Dermis blood vessel endothelial cell (primary cell): Measurements from ENCODE around the gene WFDC10A. TPM values are rescaled to one million over a fixed set of nuclear protein-coding genes. Genes with fewer than 3 reads are reported as not detected.
A peak's percentile ranks its signal among the peaks of the same experiment; 100 is the strongest.
"Not testable (repeated sequence)": the region's sequence is repeated elsewhere in the genome, so short reads cannot be mapped to it uniquely, and the experiment has no call there.

Experiments
- DNase-seq: peaks from one replicate; pipeline ENCODE4 v3.0.0; 2010
- total RNA-seq: library from RNA; depleted of rRNA; stranded (reverse); fragments of >200 nt; gene quantifications from 2 replicates; pipeline ENCODE4 v1.2.3, GENCODE V29; 2014

WFDC10A gene
- not detected in 2 replicates for total RNA-seq

DNA sequence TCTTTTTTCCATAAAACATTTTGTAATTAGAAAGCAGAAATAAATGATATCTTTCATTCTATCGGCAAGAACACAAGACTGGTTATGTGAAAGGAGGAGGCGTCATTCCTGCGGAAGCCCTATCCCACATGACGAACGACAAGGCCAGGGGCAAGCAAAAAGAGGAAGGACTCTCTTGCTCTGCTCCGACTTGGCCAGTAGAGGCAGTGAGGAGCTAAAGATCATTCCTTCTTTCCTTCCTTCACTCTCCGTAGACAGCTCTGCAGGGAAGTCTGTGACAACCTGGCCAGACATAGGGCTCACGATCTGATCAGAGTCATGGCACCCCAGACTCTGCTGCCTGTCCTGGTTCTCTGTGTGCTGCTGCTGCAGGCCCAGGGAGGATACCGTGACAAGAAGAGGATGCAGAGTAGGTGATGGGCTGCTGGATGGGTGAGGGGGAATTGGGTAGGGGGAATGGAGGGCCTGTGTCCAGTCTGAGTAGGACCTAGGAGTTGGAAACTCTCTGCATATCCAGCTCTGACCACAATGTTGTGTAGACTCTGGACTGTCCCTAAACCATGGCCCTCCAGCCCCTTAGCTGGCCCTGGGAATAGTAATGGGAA, at the start of gene WFDC10A:
Gene WFDC10A (plus strand): TSS at position 244 of the 605 bp plus-strand sequence. CDS start 75 bp downstream, at position 319.
- peak; percentile 56 for DNase-seq

DNA sequence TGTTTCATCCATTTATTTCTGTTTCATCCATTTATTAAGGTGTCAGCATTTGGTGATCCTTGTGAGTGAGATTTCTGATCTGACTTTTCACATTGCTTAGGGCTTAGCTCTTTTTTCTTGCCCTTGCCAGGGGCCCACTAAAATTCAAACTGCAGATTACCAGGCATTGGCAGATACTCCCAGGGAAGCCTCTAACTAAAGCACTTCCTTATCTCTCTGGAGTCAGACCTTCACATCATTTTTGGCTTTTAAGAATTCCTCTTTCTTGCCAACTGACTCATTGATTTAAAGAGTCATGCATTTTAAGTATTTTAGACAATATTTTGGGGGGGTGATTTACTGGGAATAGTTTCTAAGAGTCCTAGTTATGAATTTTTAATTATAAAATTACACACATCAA, 47.8 kb upstream of the WFDC10A start:
- DNase-seq: no peak

DNA sequence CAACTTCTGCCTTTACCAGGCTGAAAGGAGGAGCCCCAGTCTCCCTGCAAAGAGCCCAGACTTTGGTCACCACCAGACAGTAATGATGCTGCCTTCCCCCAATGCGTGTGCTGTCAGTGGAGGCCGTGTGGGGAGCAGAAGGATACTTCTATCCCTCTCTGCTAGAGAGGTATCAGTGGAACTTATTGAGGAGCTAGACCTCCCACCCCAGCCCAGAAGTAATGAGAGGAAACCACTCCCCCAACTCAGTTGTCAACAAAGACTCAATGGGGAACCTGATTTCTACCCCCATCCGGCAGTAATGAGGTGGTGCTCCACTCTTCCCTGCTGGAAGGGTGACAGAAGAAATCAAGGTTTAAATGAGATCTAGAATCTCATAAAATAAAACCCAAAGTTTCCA, 46.0 kb upstream of the WFDC10A start:
- no peak for DNase-seq

DNA sequence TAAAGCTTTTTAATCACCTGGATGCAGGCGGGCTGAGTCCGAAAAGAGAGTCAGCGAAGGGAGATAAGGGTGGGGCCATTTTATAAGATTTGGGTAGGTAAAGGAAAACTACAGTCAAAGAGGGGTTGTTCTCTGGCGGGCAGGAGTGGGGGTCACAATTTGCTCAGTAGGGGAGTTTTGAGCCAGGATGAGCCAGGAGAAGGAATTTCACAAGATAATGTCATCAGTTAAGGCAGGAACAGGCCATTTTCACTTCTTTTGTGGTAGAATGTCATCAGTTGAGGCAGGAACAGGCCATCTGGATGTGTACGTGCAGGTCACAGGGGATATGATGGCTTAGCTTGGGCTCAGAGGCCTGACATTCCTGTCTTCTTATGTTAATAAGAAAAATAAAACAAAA, 45.2 kb upstream of the WFDC10A start:
- not testable (repeated sequence) for DNase-seq

DNA sequence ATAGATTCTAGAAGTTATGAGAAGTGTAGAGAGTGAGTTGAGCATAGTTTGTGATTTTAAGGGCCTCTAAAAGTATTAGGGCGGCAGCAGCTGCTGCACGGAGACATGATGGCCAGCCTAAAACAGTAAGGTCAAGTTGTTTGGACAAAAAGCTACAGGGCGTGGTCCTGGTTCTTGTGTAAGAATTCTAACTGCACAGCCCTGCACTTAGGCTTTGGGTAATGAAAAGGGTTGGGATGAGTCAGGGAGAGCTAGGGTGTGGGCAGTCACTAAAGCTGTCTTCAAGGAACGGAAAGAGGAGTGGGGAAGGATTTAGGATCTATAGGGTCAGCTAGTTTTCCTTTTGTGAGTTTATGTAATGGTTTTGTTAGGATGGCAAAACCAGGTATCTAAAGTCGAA, 43.6 kb upstream of the WFDC10A start:
- not testable (repeated sequence) for DNase-seq

DNA sequence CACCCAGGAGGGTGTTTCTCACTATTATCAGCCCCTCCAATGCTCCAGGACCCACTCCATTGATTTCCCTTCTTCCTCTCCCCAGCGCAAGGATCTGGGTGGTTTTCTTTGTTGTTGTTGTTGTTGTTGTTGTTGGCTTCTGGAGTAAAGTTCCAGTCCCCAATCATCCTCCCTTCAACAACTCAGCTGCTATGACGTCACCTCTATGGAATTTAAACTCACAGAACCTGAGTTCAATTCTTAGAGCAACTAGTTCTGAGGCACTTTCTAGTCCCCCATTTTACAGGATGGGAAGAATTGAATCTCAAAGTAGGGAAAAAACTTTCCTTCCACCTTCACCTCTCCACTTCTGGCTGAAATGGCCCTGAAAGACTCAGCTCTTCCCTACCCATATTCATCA, 40.7 kb upstream of the WFDC10A start:
- no peak for DNase-seq

DNA sequence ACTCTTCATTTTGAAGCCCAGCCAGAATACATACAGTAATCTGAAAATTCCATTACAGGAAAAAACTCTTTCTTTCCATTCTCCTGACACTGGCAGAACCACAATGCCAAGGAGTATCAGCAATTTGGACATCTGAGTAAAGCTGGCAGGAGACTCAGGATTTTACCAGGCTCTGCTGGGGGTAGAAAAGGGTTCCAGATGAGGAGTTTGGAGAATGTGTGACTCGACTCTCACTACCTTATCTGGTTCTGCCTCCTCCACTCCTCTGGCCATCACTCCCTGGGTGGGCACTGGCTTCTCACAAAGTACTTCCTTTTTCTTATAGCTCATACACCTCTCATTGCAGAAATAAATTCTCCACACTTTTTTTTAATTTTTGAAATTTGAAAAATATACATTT, 39.8 kb upstream of the WFDC10A start:
- no peak for DNase-seq

DNA sequence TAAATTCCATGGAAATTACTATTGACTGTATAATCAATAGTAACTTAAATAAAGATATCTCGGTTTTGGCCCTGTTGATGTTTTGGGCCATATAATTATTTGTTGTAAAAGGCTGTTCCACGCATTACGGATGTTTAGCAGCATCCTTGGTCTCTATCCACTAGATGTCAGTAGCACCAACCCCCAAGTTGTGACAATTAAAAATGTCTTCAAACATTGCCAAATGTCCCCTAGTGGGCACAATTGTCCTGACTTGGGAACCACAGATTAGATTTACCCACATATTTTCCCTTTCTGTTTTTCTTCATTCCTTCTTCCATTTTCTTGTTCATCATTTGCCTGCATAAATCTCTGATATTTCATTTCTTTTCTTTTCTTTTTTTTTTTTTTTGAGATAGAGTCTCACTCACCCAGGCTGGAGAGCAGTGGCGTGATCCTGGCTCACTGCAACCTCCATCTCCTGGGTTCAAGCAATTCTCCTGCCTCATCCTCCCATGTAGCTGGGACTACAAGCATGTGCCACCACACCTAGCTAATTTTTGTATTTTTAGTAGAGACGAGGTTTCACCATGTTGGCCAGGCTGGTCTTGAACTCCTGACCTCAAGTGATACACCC, 36.9 kb upstream of the WFDC10A start:
- peak; percentile 53 for DNase-seq

DNA sequence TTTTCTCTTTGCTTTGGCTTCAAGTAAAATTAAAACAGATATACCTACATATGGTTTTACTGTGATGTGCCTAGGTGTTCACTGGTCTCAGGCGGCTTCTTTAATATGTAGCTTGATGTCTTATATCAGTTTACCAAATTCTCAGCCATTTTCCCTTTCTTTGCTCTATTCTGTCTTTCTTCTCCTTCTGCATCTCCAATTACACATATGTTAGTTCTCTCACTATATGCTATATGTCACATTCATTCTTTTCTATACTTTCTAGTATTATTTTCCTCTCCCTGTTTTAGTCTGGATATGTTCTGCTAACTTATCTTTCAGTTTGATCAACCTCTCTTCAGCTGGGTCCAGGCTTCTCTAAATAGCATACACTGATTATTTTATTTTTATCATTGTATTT, 36.0 kb upstream of the WFDC10A start:
- DNase-seq: no peak

DNA sequence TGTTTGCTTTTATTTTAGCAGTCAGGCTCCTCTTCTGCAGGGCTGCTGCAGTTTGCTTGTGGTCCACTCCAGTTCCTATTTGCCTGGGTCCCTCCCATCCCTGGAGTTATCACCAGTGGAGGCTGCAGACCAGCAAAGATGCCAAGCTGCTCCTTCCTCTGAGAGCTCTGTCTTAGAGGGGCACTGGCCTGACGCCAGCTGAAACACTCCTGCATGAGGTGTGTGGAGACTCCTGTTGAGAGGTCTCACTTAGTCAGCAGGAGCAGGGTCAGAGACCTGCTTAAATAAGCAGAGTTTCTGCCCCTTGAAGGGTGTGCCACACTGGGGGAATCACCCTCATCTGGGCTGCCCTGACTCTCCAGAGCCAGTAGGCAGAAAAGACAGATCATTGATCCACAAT, 34.3 kb upstream of the WFDC10A start:
- no peak for DNase-seq

DNA sequence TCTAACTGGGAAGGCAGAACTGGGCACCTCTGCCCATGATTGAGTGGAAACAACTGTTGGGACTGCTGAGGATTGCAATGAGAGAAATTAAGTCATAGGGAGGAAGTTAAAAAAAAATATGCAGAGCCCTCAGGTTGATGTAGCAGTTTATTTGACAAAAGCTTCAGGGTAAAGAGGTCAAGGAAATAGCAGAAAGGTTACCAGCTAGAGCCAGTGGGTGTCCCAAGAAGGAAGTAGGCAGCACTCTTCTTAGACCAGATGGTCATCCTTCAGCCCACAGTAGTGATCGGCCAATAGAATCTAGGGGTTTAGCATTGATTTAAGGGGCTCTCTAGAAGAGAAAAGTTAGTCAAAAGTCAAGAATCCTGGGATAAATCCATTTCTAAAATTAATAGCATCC, 21.7 kb upstream of the WFDC10A start:
- DNase-seq: no peak

DNA sequence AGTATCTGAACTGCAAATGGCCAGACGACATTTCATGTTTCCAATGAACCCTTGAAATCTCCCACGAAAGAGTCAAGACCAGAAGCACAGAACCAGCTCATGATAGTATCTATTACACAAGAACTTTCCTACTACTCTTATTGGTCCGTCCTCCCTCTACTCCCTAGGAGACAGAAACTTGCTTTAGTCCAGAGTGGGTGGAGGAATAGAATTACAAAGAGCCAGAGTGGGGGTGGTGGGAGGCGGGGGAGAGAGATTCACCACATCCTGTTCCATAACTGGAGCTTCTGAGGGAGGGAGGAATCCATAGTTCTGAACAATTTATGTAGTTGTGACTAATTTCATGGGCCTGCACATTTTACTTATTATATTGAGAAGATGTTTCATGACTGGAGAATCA, 18.5 kb upstream of the WFDC10A start:
- DNase-seq: no peak

DNA sequence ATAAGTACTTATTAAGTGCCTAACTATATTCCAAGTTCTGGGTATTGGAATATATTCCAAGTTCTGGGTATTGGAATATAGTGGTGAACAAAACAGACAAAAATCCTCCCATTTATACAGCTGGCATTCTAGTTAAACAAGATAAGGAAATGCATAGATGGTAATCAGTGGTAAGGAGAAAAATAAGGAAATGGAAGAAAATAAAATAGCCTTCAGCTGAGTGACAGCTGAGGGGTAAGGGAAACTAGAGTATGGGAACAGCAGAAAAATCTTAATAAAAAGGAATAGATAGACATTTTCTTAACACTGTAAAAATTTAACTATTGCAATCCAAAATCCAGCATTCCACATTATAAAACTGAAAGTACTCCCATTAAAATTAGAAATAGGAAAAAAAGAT, 17.2 kb upstream of the WFDC10A start:
- no peak for DNase-seq

DNA sequence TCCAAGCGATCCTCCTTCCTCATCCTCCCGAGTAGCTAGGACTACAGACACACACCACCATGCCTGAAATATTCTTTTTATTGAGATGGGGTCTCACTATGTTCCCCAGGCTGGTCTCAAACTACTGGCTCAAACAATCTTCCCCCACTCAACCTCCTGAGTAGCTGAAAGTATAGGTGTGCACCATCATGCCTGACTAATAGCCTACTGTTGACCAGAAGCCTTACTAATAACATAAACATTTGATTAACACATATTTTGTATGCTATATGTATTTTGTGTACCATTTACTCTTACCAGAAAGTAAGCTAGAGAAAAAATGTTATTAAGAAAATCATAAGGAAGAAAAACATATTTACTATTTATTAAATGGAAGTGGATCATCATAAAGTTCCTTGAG, 11.9 kb upstream of the WFDC10A start:
- no peak for DNase-seq

DNA sequence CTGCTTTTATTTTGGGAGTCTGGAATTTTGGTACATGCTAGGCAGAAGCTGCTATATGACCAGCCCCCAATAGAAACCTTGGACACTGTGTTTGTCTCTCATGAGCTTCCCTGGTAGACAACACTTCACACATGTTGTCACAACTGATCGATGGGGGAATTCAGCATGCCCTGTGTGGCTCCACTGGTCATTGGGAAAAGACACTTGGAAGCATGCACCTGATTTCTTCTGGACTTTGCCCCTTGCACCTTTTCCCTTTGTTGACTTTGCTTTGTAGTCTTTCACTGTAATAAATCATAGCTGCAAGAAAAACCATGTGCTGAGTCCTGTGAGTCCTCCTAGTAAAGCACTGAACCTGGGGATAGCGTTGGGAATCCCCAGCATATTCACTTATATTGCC, 7.9 kb upstream of the WFDC10A start:
- no peak for DNase-seq

DNA sequence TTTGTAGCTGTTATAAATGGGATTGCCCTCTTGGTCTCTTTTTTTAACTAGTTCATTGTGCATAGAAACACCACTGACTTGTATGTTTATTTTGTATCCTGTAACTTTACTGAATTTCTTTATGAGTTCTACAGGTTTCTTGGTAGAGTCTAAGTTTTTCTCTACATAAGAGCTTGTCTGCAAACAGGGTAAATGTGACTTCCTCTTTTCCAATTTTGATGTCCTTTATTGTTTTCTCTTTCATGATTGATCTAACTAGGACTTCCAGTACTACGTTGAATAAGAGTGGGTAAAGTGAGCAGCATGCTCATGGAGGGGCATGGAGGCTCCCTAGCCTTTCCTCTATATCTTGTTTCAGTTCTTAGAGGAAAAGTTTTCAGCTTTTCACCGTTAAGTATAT, 3.0 kb upstream of the WFDC10A start:
- no peak for DNase-seq

DNA sequence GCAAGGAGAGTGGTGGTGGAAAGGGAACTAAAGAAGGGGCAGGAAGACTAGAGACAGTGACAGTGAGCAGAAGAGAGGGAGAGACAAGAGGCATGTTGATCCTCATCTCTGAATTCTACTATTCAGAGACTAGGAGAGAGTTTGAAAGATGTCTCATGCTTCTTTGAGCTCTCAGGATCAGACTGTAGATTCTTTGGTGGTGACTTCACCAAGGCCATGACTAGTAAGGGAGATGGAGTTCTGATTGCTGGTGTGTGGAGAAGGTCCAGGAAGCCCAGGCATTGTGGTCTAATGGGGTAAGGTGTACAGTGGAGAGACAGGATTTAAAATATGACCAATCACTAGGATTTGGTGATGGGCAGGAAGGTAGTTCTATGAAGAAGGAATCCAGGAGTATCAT, 832 bp downstream of the WFDC10A start:
- DNase-seq: no peak

DNA sequence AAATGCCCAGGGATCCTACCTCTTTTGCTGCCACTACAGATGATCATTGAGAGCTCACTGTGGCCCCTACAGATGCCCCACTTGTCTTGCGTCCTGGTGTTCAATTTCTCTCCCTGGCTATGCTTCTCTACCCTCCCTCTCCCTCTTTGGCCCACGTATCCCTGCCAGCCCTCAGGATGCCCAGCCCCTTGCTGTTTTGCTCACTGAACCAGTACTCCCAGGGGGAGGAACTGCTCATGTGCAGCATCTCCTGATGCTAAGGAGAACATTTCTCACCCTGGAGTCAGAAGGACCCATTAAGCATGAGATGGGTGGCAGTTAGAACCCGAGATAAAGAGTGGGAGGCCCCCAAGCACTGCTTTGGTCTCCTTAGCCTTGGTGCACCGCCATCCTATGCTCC, 1.6 kb downstream of the WFDC10A start, which contains the start of gene WFDC9:
Gene WFDC9 (minus strand): TSS at position 101 of the 400 bp plus-strand sequence. CDS start 21,103 bp downstream, outside the sequence.
- no peak for DNase-seq

DNA sequence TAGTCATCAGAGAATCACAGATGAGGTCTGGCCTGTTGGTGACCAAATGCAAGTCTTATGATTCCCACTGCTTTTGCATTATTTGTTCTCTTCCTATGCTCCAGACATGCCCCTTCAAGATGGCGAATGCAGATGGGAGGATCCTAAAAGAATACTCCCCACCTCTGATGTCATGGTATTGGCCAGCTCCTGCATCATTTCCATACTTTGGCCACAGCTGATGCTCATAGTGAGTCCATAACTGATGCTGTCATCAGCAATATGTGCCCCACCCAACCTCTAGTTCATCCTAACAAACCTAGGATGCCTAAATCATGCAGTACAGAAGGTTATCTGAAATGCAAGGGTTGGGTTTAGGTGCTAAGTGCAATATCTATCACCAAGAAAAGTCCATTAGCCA, 7.0 kb downstream of the WFDC10A start:
- no peak for DNase-seq

DNA sequence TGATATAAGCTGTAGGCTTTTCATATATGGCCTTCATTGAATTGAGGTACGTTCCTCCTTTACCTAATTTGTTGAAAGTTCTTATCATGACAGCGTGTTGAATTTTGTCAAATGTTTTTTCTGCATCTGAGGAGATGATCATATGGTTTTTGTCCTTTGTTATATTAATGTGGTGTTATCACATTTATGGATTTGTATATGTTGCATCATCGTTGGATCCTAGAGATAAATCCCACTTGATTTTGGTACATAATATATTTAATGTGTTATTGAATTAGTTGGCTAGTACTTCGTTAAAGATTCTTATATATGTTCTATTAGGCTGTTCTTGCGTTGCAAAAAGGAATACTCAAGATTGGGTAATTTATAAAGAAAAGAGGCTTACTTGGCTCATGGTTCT, 10.1 kb downstream of the WFDC10A start:
- no peak for DNase-seq

DNA sequence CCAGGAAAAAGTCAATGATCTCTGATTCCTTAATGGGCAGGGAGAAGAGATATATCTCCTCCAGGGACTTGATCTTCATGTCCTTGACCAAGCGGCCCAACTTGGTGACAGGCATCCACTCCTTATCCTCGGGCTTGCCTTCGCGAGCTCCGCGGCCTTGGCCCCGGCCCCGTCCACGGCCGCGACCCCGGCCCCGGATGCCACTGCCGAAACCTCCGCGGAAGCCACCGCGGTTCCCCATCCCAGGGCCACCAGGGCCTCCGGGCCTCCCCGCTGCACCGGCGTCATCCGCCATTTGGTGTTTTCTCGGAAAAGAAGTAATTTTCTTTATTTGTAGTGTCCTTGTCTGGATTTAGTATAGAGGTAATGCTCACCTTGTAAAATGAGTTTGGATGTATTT, 11.5 kb downstream of the WFDC10A start:
- not testable (repeated sequence) for DNase-seq

DNA sequence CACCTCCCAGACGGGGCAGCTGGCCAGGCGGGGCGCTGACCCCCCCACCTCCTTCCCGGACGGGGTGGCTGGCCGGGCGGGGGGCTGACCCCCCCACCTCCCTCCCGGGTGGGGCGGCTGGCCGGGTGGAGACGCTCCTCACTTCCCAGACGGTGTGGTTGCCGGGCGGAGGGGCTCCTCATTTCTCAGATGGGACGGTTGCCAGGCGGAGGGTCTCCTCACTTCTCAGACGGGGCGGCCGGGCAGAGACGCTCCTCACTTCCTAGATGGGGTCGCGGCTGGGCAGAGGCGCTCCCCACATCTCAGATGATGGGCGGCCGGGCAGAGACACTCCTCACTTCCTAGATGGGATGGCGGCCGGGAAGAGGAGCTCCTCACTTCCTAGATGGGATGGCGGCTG, 16.3 kb downstream of the WFDC10A start:
- DNase-seq: not testable (repeated sequence)

DNA sequence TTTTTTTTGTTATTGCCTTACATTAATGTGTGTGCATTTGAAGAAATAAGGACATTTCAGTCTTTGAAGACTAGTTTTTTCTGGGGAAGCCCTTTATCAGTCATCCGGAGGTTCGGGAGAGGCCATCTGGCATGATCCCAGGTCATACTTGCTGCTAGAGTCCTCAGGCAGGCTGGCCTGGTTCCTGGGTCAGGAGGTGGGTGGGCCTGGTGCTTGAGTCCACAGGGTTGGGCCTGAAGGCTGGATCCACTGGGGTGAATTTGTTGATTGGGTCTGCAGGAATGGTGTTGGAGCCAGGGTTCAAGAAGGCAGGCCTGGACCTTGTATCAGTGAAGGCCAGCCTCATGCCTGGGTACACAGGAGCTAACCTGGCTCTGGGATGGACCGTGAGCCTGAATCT, 17.3 kb downstream of the WFDC10A start:
- DNase-seq: no peak

DNA sequence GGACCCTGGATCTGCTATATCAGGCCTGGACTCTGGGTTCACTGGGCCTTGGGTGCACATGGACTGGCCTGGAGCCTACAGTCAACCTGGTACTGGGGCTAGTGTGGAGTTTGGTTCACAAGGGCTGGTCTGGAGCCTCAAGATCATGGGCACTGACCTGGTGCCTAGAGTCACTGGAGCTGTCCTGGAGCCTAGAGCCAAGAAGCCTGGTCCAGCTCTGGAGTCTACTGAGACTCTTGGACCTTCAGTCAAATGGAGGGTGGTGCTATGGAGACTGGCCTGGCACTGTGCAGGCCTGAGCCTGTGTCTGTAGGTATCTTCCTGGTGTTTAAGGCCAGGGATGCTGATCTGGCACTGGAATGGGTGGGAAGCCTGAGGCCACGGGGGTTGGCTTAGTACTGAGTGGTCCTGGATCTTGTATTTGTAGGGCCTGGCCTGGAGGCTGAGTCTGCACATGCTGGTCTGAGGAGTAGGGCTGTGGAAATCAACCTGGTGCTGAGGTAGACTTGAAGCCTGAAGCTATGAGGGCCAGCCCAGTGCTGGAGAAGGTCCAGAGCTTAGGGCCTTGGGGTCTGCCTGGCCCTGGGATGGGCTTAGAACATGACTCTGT, 18.0 kb downstream of the WFDC10A start:
- no peak for DNase-seq
